HG03045 (cell line): ENCODE data around the gene IQGAP2.

Source experiments
- ATAC-seq: cut with Tn5 transposase; IDR thresholded peaks from one replicate; pipeline ENCODE4 v1.9.1; 2021; ENCODE audit warnings: mild to moderate bottlenecking, moderate library complexity; ENCODE audit not compliant: unreplicated experiment

The IQGAP2 gene

DNA sequence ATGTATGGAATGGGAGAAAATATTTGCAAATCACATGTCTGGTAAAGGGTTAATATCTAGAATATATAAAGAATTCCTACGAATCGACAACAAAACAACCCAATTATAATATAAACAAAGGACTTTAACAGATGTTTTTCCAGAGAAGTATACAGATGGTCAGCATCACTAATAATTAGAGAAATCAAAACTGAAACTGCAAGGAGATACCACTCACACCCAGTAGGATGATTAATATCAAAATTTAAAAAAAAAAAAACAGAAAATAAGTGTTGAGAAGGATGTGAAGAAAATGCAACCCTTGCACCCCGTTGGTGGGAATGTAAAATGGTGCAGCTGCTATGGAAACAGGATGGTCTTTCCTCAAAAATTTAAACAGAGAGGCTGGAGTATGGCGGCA, 278.2 kb downstream of the IQGAP2 start:
- no peak for ATAC-seq

DNA sequence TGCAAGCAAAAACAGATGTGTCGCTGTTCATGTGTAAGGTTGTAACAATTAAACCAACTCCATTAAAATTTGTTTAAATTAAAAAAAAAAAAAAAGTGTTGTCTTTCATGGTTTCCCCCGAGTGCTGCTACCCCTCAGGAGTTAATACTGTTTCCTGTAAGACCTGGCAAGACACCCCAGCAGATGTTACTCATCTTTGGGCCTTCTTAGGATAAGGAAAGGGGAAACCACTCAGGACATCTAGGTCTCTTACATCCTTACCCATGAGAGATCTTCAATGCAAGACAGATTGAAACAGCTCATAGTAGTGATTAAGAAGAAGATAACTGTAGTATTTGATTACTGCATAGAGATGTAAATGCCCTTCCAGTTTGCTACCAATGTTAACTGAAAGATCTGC, 279.3 kb downstream of the IQGAP2 start:
- no peak for ATAC-seq

DNA sequence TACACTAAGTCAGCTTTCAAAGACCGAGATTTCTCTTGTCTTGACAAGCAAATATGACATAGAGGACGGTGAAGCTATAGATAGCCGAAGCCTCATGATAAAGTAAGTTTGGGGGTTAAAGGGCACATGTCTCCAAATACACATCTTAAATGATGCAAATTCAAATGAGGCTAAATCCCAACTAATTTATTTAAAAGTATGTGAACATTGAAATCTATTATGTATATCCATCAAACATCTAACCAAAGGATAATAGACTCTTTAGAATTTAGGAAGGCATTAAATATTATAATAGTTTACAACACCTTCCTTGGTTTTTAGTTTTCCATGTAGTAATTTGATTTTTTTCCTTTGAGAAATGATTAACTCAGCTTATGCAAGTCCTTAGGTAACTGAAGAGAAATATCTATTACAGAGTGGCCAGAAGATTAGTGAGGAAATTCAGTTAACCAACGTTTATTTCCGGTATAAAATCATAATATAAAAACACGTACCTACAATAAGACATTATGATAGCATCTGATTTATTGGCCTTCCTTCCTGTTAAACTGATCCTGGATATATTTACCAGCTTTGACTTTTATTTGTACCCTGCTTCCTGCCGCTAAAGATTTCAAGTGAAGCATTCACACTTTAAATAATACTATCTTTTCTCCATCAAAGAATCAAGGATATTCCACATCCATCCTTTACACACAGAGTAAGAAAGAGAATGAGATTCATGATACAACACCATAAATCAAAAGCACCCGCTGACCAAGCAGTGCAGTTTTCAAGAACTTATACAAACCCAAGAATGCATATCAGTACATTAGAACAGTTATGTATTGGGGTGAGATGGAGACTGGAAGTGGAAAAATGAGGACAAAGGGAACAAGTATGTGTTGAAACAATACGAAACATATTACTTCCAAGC, 281.0 kb downstream of the IQGAP2 start:
- ATAC-seq: no peak

DNA sequence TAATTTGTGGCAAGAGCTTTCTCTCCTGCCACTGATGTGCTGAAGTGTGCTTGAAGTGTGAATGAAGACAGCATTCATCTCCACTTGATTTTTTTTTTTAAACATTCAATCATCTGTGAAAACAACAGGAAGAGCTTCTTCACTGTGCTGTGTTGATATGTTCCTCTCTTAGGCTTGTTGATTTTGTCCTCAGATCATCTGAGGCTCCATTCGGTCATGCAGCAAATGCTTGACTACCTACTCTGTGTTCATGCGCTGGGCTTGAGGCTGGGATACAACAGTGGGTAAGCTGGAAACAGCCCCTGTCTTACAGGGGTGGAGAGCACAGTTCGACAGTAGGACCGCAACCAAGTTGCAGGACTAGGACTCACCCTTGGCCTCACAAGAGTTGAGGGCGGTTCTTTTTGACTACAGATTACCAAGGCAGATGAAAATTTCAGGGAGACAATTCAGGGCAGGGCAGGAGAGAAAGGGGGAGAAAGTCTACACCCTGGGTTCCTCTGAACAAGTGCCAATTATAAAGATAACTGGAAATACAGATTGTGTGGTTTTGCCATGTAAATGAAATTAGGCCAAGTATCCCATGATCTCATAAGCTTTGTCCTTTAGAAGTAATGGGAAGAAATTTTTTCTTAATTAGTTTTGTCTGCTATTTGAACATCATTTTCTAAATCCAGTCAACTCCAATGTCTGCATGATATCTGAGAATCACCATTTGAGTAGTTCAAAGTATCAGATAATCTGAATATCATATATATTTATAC, 281.9 kb downstream of the IQGAP2 start:
- no peak for ATAC-seq

DNA sequence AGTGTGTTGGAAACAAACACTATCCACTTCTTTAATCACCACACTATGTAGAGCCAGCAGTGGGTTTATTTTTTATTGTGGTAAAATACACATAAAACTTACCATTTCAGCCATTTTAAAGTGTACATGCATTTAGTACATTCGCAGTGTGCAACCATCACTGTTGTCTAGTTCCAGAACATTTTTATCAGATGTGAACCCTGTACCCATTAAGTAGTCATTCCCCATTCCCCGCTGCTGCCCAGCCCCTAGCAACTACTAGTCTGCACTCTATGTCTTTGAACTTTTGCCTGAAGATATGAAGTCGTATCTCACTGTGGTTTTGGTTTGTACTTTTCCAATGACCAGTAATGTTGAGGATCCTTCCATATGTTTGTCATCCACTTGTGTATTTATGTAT, 282.6 kb downstream of the IQGAP2 start:
- no peak for ATAC-seq

DNA sequence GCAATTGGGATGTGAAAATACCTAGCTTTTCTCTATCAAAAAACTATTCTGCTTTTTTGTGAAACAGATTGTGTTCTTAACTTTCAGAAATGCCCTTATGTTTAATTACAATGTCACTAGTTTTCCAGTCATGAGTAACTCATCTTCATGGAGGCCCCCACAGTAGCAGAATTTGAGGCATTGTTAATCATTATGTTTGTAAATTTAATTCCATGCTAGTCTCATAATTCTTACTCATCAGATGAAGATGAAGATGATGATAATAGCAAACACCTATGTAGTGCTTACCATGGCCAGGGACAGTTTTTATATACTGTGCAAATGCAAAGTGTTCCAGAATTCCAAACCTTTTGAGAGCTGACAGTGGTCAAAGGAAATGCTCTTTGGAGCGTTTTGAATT, 285.1 kb downstream of the IQGAP2 start:
- ATAC-seq: no peak

DNA sequence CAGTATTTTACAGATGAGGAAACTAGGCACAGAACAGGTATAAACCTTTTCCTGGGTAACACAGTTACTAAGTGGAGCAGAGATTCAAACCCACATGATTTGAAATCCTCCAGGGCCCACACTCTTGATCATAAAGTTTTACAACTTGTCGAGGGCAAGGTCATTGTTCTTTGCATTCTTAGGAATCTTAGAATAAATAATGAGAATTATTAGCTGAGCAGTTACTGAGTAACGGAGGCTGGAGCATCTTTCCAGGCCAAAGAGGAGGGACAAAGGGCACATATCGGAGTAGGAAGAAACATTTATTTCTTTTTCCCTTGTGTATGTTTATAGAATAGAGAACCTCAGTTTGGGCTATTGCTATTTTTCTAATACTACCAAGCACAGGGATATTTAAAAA, 285.8 kb downstream of the IQGAP2 start:
- no peak for ATAC-seq

DNA sequence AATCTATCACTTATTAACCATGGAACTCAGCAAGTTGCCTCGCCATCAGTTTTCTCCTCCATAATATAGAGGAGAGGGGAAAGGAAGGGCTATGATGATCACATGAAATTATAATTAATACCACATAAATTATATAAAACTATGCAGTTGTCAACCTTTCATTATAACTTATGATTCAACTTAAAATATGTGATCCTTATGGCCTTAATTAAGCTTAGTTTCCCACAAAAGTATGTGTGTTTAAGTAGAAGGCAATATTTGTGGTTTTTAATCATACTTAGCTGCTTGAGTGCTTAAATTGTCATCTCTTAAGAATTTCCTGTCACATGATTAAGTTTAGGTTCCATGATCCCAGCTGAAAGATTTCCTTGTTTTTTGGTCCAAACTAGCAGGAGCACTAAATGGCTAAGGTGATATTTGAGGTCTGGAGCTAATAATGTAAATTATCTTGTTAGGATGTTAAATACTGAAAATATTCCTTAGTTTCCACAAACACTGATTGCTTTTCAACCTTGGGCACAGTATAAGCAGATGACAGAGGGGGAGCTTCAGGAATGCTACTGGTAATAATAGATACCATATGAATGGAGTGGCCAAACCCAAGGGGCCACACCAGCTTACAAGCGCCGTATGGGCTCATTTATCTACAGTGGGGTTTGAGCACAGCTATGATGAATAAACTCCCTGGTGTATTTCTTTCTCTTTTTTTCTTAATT, 286.4 kb downstream of the IQGAP2 start:
- no peak for ATAC-seq

DNA sequence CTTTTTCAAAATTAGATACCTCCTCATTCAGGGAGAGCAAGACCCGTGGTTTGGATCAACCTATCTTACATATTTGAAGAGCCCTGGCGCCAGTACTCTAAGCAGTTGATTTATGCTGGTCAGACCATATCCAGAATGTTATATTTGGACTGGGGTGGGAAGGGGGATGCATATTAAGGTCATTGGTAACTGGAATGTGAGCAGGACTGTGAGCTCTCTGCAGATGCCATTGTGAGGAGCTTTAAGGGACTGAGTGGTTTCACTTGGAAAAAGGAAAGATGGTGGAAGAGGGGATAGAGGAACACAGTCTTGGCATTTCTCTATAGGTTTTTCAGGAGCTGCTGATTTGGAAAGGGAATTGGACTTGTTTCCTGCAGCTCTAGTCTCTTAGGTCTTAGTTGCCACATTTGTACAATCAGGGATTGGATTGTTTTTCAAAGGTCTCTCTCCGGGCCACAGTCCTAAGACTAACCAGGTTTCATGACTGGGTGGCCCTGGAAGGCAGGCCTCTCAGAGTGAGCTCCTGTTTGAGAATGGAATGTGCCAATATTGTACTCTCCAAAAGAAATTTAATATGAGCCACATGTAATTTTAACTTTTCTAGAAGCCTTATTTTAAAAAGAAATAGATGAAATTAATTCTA, 287.1 kb downstream of the IQGAP2 start:
- ATAC-seq: no peak

DNA sequence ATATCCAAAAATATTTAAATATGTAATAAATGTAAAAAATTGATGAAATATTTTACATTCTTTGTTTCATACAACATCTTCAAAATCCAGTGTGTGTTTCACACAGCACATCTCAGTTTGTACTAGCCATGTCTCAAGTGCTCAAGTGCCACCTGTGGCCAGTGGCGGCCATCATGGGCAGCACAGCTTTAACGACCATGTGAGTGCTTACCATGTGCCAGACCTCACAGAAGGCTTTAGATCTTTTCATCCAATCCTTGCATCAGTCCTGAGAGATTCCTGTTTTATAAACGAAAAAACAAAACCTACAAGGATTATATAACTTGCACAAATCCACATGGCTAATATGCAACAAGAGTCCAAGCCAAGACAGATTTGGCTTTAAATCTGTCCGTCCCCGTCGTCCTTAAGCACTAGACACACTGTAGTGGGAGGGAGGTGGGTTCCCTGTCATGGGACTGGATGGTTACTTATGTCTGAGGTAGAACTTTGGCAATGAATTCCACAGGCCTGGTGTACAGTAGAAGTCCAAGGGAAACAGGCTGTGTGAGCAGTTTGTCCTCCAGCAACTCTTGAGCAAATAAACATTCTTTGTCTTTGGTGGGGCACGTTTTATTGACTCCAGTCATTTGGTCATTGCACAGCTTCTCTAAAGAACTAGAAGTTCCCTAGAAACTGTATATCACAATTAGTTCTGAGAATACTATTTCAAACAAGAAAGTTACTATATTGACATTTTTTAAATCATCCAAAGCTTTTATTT, 287.8 kb downstream of the IQGAP2 start:
- no peak for ATAC-seq

DNA sequence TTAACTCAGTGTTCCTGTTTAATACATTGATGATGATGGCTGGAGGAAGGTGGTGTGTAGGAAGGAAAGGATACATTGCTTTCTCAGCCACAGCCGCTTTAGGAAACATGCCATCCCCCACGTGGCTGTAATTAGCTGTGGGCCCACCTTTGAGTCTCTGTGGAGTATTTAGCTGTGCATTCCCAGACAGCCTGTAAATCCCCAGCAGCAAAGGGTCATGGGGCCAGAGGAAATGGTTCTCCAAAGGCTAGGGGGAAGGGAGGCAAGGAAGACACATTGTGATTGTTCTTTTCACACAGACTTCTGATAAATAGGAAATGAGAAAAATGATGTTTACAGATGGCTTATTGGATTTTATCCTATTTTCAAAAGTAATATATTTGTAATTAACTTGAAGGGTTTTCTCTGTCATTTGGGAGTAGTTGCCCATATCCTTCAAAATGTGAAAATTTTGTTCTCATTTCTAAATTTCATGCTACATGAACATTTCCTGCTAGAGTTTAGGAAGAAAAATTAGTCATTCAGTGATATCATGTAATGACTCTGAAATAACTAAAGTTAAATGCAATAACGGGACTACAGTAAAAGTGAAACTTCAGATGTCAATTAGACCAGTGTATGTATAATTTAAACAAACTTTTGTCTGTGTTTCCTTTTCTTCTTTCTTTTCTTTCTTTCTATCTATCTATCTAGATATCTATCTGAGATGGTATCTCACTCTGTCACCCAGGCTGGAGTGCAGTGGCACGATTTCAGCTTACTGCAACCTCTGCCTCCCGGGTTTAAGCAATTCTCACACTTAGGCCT, 288.6 kb downstream of the IQGAP2 start:
- ATAC-seq: no peak

DNA sequence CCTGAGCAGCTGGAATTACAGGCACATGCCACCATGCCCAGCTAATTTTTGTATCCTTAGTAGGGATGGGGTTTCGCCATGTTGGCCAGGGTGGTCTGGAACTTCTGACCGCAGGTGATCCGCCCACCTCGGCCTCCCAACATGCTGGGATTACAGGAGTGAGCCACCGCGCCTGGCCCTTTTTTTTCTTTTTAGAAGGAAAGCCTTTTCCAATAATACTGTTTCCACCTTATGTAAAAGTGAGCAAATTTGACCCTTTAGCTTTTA, 289.1 kb downstream of the IQGAP2 start:
- no peak for ATAC-seq

DNA sequence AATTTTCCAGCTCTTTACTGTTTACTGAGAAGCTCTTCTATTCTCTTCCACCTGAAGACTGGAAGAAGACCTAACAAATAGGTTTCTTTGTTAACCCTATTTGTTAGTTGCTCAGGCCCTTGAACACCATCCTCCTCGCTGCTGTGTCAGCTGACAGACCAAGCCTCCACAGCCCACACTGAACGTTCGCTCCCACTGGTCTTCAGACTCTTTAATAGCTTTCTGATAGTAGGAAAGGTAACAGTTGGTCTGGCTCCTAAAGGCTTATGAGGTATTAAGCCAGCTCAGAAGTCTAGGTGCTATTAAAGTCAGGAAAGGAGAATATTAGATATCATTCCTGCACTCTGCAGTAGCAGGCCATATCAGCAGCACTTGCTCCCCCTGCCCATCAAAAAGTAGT, 289.6 kb downstream of the IQGAP2 start:
- ATAC-seq: no peak

DNA sequence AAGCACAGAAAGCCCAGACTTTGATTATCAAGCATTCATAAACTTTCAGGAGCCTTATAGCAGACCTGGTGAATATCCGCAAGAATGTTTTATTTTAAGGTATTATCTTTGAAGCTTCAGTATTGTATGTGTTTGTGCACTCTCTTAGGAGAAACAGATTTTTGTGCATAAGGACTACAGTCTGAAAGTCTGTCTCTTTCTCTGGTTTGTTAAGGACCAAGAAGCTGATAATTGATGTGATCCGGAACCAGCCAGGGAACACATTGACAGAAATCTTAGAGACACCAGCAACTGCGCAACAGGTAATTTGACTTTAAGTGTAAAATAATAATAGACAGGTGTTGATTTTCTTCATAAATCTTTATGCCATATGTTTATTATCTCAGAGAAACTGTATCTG, 290.1 kb downstream of the IQGAP2 start:
- no peak for ATAC-seq

DNA sequence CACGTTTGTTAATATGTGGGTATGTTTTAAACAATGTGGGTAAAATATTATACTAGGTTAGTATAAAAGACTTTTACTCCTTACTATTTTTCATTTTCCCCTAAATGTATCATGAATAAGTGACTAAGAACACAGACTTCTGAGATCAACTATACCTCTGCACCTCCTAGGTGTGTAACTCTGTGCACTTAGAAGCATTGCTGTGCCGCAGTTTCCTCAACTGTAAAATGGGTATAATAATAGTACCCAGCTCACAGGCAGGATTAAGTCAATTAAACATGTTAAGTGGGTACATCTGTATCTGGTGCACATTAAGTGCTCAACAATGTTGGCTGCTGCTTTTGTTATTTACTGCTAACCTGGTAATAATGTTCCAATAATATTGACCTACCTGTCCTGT, 291.2 kb downstream of the IQGAP2 start:
- no peak for ATAC-seq

DNA sequence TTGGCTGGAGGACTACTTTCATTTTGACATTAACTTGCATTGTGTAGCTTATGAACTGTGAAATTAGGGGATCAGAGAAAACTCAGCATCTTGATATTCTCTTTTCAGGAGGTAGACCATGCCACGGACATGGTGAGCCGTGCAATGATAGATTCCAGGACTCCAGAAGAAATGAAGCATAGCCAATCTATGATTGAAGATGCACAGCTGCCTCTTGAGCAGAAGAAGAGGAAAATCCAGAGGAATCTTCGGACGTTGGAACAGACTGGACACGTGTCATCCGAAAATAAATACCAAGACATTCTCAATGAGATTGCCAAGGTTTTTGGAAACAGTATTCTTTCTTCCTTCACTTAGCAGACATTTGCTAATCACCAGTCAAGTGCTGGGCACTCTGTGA, 292.3 kb downstream of the IQGAP2 start:
- ATAC-seq: no peak

DNA sequence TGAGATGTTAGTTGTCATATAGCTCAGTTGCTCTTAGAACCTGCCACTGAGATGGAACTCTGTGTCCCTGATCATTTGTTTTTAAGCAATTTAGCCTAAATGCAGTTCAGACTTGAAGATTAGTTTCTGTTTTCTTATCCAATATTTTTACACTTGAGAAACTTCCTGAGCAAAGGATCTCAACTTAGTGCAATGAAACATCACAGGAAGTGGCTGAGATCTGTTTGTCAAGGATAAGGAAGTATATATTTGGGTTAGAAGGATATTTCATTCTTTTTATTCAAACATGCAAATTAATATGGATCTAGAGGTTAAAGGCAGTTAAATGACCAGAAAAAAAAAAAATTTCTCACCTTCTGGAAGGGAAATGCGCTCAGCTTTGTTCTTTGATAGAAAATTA, 293.2 kb downstream of the IQGAP2 start:
- ATAC-seq: no peak

DNA sequence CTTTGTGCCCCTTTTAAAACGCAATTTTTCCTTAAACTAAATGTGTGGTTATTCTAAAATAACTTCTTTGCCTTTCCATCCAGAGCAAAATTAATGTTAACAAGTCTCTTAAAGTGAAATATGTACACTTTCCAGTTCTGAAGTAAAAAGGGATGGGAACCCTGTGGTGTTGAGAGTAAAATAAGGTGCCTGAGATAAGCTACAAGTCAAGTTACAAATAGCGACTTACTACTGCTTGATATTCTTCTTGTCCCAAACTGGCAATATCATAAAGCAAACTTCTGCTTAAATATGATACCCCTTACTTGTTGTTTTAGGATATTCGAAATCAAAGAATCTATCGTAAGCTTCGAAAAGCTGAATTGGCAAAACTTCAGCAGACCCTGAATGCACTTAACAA, 294.6 kb downstream of the IQGAP2 start:
- no peak for ATAC-seq

DNA sequence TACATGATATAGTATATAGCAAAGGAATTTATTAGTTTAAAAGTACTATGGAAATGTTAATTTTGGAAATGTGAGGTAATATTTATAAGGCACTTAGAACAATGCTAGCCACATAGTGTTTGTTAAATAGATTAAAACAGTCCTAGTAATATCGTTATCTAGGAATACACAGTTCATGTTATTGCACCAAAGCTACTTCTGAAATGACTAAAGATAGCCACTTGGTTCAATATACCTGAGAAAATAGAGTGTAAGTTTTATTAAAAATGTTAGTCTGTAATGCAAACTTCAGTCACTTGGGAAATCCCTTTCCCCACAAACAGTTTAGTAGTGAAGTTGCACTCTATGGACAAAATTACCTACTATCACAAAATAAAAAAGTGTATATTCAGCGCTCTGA, 297.5 kb downstream of the IQGAP2 start:
- no peak for ATAC-seq

DNA sequence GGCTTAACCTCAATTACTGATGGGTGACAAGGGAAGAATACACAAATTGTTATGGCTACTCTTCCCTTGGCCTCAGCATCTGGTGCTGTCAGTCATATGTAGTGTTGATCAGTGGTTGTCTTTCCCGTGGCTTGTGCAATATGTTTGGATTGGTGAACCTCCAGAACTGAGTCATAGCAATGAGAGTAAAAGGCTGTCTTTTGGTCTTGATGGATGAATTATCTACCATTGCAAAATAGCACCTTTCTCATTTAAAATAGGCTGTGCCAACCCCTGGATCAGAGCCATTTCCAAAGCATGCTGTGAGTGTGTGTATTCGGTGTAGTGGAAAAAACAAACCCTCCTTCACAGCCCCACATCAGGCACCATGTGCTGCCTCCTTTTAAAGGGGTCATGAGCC, 298.2 kb downstream of the IQGAP2 start:
- no peak for ATAC-seq
